Testis (tissue), 2 donors: Measurements from ENCODE around the gene KHK.

ENCODE experiments used
- POLR2A ChIP-seq: fragments of 450-650 bp; IDR thresholded peaks from one replicate; pipeline ENCODE4 v1.6.1; 2017; ENCODE audit warnings: antibody characterized with exemption, mild to moderate bottlenecking, moderate library complexity
- TF ChIP-seq, protein P1 (sequence below), 3 experiments: fragments of 450-650 bp in 2 of 3; fragments of 200-600 bp in 1 of 3; sonication (generic) in 1 of 3; IDR thresholded peaks; one replicate each; pipeline ENCODE4 v1.5.1; 2016 to 2019; ENCODE audit warnings: antibody characterized with exemption in 3 of 3, mild to moderate bottlenecking in 2 of 3, moderate library complexity in 1 of 3

DNA sequence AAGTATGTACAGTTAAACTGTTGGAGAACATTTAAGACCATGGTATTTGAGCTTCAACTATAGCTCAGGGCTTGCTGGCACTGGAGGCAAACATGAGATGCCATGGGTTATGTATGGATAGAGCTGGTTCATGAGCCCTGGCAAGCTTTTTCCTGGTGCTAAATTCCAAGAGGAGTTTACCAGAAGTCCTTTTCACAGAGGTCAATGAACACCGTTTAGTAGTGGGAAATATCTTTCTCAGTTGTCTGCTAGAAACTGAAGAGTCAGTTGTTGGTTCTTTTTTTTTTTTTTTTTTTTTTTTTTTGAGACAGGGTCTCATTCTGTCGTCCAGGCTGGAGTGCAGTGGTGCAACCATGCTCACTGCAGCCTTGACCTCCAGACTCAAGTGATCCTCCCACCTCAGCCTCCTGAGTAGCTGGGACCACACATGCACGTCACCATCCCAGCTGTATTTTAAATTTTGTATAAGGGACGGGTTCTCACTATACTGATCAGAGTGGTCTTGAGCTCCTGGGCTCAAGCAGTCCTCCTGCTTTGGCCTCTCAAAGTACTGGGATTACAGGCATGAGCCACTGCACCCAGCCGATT lies 1.3 kb downstream of the KHK start:
- TF ChIP-seq, protein P1, sequence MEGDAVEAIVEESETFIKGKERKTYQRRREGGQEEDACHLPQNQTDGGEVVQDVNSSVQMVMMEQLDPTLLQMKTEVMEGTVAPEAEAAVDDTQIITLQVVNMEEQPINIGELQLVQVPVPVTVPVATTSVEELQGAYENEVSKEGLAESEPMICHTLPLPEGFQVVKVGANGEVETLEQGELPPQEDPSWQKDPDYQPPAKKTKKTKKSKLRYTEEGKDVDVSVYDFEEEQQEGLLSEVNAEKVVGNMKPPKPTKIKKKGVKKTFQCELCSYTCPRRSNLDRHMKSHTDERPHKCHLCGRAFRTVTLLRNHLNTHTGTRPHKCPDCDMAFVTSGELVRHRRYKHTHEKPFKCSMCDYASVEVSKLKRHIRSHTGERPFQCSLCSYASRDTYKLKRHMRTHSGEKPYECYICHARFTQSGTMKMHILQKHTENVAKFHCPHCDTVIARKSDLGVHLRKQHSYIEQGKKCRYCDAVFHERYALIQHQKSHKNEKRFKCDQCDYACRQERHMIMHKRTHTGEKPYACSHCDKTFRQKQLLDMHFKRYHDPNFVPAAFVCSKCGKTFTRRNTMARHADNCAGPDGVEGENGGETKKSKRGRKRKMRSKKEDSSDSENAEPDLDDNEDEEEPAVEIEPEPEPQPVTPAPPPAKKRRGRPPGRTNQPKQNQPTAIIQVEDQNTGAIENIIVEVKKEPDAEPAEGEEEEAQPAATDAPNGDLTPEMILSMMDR (IDR thresholded peaks at IDR 0.05) = no peak
- TF ChIP-seq POLR2A = no peak
